DMS79 (cell line): ENCODE data around the gene PDZD2.

Experiments used
- DNase-seq: peaks from one replicate; lab custom pipeline; 2025; lab: John Stamatoyannopoulos, UW

PDZD2 gene

DNA sequence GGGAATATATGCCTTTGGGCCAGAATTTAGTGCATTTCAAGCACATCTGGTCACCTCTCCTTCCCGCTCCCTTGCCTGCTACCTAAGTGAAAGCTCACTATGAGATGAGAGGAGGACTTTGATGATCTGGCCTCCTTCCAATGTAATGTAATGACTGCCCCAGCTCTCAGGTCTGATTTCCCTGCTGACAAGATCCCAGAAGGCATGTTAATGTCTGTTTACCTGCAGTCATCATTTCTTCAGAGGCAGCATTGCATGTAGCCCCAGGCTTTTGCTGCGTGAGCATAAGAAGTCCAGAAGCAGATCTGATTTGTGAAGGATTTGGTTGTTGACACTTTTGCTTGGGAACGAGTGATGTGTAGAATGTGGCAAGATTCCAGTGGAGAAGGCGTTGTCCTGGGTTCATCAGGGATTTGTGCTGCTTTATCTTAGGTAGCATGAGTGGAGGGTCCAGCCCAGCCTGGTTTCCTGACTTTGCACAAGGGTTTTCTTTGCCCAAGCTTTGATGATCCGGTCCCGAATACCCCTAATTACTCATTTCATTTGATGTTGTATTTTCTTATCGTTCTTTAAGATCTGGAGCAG lies 342.5 kb downstream of the PDZD2 start:
- no peak for DNase-seq

DNA sequence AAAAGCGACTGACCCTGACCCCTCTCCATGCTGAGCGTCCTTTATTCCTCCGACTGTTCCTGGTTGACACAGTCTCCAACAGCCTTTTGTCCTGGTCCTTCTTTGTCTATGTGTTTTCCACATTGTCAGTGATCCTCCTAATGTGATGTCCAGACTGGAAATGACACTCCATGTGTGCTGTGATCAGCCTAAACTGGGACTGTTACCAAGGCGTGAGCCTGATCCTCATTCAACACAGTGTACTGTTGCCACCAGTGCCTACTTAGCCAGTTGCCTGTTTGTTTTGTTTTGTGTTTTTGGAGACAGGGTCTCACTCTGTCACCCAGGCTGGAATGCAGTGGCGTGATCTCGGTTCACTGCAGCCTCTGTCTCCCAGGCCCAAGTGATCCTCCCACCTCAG lies 343.1 kb downstream of the PDZD2 start:
- no peak for DNase-seq

DNA sequence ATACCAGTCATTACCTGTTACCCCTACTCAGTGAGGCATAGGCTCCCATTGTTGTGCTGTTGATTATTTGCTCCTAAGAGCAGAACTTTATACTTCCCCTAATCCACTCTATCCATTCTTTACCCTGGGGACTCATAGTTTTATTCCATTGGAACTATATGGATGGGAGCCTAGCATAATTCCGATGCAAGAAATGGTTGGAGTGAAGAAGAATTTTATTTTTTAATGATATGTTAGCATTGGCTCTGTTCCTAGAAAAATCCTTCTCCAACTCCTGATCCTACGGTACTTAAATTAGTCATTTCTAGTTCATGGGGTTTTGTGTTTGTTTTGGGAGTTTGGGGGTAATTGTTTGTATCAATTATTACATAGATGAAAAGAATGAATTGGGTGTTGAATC lies 343.7 kb downstream of the PDZD2 start:
- no peak for DNase-seq

DNA sequence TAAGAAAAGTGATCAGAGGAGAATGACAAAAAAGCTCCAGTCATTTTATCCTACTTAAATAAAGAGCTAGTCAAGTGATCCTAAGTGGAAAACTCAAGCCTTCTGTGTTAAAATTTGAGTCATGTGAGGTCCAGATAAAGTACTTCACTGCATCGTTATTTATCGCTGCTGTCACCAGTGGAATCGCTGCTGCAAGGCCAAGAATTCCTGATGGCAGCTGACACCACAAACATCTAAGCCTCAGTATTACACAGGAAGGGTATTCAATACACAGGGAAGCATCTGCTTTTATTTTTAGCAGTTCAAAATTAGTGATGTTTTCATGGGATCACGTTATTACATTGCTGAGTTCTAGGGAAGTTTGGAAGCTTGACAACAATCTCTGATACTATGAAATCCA lies 344.9 kb downstream of the PDZD2 start:
- no peak for DNase-seq

DNA sequence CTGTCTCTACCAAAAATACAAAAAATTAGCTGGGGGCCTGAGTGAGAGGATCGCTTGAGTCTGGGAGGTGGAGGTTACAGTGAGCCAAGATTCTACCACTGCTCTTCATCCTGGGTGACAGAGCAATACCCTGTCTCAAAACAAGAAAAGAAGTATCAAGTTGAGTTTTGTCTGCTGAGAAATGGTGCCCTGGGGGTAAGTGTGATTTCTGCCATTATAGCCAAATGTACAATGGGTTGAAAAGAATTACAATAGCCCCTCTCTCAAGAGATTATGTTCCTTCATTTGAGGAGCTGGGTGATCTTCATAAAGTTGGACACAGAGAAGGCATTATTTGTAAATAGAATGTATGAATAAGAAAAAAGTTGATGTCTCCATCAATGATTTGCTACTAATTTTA lies 345.8 kb downstream of the PDZD2 start:
- DNase-seq: no peak

DNA sequence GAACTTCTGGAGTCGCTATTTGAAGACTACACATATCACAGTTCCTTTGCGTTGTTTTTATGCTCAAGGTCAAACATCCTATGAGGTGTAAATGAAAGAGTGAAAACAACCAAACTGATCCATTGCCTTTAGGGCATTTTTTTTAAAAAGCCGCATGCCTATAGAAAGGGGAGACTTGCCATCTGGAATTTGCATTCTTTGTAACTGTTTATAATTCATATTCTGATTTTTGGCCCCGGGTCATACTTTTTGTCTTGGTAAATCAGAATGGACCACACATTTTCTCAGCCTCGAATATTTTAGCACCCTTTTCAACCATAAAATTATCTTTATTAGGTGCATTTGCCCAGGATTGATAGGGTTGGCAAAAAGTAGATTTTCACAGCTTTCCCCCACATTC lies 347.2 kb downstream of the PDZD2 start:
- no peak for DNase-seq

DNA sequence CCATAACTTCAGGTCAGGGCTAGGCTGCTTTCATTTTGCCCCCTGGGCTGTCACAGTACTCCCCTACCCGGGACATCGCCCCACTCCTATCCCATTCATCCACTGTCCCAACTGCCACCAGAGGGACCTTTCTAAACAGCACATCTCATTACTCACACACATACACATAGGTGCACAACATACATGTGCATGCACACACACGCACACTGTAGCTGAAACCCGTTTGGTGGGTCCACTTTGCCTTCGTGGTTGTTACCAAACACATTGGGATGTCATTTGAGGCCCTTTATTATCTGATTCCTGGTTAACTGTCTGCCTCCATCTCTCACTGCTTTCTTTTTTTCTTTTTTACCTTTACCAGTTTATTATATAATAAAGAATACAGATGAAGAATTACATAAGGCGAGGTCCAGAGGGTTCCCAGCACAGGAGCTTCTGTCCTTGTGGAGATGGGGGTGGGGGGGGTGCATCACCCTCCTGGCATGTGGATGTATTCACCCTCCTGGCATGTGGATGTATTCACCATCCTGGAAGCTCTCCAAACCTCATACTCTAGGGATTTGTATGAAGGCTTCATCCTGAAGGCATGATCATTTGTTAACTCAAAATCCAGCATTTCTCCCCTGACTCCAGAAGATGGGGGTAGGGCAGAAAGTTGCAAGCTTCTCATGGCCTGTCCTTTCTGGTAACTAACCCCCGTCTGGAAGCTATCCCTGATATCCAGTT lies 349.2 kb downstream of the PDZD2 start:
- DNase-seq: no peak

DNA sequence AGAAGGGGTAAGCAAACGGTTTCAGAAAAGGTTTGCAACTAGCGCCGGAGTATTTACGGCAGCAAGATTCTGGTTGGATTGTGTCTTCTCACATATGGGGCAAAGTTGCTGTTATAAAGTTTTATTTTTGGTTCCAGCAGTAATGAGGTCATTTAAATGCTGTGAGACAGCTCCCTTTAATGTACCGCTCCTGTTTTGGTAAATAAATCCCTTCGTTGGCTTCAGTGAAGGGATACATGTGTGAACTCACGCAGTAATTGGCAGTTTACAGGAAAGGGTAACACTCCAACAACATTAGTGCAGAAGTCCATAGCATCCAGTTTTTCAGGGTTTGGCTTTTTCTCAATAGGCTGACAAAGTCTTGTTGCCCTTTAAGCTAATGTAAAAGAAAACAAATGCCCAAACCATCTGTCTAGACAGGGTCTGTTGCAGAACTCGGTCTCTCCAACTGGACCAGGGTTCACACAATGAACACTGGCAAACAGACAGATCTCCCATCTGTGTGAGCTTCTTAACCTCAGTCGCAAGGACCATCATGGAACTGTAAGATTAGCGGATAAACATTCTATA lies 351.2 kb downstream of the PDZD2 start:
- DNase-seq: no peak

DNA sequence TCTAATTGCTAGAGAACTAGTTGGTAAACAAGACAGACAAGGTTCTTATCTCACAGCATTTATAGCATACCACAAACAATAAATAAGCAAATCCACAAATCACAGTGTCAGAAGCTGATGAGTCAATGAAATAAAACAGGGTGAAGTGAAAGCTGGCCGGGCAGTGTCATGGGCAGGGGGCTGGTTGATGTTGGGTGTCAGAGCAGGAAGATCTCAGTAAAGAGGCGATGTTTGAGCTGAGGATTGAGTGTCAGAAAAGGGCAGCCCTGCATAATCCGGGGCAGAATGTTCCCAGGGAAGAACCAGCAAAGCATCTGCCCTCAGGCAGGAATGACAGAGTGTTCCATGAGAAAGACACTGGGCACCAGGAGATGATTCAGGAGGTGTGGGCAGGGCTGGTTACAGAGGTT lies 351.8 kb downstream of the PDZD2 start:
- no peak for DNase-seq

DNA sequence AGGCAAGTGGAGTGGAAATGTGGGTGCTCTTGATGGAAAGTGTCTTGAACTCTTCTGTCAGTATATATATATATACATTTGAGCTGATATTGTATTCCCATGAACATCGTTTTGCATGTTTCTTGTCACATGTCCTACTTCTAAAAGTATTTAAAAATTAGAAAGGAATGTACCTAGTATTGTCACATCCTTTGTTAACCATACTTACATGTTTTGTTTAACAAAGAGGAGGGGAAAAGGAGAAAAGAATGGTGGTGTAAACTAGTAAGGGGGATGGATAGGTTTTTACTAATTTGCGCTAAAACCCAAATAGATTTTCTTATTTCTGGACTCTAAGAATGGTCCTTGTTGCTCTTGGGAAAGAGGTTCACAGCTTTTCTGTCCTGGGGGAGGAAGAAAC lies 353.4 kb downstream of the PDZD2 start:
- no peak for DNase-seq

DNA sequence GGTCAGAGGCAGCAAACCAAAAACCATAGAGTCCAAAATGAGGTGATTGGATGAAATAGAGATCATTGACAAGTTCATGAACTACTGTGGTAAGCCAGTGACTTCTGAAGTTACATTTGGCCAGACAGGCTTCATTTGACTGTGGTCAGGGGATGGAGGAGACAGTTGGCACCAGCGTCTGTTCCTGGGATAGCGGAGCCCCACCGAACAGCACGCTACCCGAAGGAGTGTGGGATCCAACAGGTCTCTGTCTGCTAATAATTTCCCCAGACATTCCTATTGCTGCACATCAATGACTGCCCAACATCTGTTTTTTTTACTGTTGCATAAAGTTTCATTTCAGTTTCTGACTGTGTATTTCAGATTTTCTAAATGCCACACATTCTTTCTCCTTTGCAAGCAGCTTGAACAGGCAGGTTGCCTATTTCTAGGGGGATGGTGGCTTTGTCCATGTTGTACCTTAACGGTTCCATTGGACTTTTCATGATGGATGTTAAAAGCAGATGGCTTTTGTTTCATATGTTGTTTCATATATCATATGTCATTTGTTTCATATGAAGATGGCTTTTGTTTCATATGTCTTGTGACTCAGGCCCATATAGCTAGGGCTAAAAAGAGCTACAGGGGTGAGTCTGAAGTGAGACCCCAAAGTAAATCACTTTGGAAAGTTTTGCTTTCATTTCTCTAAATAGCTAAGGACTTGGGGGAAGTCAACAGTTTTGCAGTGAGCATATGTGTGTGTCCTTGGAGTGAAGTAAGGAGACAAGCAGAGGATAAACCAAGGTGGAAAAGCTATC lies 354.4 kb downstream of the PDZD2 start:
- DNase-seq: no peak

DNA sequence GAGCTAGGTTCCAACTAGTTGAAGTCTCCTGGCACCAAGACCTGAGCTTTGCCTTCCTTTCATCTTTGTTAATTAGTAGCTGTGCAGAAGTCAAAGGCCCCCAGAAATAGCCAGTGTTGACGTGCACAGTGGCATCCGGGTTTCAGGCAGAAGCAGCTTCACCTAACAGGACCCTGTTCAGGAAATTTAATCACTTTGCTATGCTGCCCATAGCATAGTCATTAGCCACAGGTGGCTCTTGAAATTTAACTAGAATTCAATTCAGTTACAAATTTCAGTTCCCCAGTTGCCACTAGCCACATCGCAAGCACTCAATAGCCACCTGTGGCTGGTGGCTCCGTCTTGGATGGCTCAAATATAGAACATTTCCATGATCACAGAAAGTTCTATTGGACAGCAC lies 356.1 kb downstream of the PDZD2 start:
- no peak for DNase-seq

DNA sequence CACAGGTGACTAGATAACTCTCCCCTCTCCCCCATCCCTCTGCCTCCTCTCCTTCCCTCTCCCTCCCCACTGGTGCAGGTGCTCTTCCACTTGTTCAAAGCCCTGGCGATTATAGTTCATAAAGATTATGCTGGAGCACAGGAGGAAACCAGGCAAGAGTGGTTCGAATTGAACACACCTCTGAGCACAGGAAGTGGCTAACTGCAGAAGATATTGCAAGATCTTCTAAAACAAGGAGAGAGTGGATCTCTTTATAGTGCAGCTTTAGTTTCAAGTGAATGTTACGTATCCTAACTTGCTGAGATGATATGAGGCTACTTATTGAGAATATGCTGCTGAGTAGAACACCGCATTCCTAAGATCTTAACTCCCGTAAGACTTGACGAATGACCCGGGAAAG lies 356.8 kb downstream of the PDZD2 start:
- DNase-seq: no peak

DNA sequence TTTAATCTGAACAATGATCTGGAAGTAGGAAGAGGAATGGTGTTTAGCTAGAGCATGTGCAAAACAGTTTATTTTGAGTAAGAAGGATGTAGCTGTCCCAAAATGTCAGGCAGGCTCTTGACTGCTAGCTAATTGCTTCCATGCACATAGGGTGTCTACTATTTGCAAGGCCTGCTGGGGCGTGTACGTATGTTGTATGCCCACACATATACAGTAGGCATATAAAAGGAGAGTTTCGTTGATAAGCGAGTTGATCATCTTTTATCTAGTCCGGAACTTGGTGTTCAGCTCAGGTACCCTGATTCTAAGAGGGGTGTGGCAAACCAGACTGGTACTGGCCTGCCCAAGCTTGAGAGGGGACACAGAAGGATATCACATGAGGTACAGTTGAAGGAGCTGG lies 358.0 kb downstream of the PDZD2 start:
- DNase-seq: no peak

DNA sequence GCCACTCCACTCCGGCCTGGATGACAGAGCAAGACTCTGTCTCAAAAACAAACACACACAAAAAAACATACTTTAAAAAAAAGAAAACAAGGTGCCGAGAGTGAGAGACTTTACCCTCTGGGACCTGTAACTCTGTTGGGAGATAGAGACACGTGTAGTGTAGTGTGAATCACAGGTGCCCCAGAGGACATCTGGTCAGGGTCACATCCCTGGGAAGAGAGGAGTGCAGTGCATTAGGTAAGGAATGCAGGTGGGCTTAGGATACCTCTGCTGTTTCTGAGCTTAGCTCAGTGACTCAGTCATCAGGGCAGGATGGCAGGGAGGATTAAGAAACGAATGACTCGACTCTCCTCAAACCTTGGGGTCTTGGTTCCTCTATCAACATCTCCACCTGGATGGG lies 360.5 kb downstream of the PDZD2 start:
- no peak for DNase-seq

DNA sequence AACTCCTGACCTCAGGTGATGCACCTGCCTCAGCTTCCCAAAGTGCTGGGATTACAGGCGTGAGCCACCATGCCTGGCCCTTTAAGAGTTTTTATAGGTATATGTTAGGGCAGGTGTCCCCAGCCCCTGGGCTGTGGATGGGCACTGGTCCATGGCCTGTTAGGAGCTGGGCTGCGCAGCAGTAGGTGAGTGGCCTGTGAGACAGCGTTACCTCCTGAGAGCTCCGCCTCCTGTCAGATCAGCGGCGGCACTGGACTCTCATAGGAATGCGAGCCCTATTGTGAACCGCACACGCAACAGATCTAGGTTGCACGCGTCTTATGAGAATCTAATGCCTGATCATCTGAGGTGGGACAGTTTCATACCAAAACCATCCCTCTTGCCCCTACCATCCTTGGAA lies 361.8 kb downstream of the PDZD2 start:
- no peak for DNase-seq

DNA sequence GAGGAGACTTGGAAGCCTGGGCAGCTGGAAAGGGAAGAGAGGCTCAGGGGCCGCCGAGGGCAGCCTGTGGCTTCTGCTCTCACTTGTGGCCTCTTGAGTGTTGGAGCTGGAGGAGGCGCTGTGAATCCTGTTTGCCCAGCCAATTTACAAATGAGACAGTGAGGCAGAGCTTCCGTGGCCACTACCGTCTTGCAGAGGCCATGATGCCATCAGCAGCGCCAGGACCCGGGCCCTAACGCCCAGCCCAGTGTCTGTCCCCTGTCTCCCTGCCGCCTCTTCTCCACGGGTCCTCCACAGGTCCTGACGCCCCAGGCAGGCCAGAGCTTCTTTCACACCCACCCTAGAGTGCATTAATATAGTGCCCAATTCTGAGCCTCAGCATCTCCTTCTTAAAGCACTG lies 362.4 kb downstream of the PDZD2 start:
- no peak for DNase-seq

DNA sequence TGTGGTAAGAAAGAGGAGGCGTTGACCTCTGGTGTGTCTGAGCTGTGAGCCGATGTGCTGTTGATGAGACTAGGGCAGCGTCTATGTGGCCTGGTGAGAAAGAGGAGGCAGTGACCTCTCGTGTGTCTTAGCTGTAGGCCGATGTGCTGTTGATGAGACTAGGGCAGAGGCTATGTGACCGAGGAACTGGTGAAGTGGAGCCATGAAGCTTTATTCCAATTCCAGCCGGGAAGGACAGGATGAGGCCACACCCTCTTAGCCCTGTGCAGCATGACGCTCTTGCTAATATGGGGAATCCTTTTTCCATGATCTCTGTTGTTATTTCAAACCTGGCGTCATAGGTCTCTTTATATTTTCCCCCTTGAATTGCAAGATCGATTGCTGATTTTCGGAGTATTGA lies 362.8 kb downstream of the PDZD2 start:
- no peak for DNase-seq

DNA sequence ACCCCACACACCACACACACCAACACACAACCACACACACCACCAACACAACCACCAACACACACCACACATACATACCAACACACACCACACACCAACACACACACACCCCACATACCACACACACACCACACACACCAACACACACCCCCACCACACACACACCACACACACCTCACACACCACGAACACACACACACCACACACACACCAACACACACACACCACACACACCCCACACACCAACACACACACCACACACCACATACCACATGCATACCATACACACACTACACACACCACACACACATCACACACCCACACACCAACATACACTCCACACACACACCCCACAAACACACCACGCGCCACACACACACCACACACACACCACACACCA lies 363.8 kb downstream of the PDZD2 start:
- DNase-seq: no peak

DNA sequence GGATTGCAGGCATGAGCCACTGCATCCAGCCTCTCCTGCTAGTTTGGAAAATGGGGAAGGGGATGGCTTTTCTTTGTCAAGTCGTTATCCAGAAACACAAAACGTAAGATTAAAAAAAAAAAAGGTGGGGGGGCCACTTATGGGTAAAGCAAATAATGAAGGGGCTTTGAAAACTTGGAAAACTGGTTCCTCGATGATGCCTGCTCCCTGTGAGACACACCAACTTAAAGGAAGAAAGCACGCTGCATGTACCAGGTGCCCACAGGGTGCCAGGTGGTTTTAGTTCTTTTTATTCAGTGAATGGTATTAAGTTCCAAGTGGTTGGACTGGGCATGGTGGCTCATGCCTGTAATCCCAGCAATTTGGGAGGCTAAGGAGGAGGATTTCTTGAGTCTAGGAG lies 365.1 kb downstream of the PDZD2 start:
- no peak for DNase-seq

DNA sequence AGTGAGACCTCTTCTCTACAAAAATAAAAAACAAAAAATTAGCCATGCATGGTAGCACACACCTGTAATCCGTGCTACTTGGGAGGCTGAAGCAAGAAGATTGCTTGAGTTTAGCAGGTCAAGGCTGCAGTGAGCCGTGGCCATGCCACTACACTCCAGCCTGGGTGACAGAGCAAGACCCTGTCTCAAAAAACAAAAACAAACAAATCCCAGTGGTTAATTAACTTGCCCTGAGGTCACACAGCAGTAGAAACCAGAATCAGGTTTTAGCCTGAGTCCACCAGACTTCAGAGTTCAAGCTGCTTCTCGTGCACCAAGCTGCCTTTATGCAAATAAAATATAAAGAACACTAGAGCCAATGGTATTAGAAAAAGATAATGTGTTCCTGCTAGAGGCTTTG lies 365.5 kb downstream of the PDZD2 start:
- DNase-seq: no peak

DNA sequence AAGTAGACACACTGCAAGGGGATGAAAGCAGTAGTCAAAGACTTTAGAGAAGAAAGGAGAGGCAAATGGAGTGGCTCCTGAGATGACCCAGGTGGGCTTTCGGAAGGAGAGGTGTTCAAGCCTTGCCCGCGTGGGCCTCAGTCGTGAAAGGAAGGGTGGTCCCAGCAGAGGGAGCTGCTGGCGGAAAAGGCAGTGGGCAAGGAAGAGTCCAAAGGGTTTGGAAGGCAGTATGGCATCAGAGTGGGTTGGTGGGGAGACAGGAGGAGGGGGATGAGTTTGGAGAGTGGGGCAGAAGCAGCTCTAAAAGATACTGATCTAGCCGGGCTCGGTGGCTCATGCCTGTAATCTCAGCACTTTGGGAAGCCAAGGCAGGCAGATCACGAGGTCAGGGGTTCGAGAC lies 369.8 kb downstream of the PDZD2 start:
- DNase-seq: no peak

DNA sequence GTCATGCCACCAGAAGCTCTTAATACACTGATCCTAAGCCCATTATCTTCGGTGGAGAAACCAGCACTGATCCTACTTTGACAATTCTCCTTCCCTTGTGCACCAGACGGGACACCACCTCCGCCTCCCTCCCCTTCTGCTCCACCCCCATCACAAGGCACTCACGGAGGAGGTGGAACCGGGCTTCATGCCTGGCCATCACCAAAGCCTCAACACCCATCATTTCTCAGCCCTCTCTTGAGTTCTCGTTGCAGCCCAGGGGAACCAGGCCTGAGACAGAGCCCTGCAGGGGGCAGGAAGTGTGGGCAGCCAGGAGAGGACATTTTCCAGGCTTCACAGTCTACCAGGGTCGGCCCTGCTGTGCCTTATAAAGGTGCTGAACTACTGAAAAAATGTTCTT lies 374.7 kb downstream of the PDZD2 start:
- no peak for DNase-seq
